RWPE2 (cell line): ENCODE data around the gene ADGRF1.

Experiments
- ATAC-seq: fragments of 200-7000 bp; cut with Tn5 transposase; 3 replicates; pipeline ENCODE4 v1.9.1; 2021; ENCODE audit warnings: low read depth
- DNase-seq: peaks from one replicate; pipeline ENCODE4 v3.0.0-alpha.2; 2020; ENCODE audit warnings: low spot score
- H3K27ac ChIP-seq: fragments of 450-650 bp; 2 replicates; pipeline ENCODE4 v1.5.1; 2017; ENCODE audit warnings: mild to moderate bottlenecking; ENCODE audit not compliant: poor library complexity, severe bottlenecking
- H3K27me3 ChIP-seq: fragments of 250-450 bp; sonication (Bioruptor Pico); 2 replicates; pipeline ENCODE4 v1.5.1; 2021; ENCODE audit warnings: mild to moderate bottlenecking, moderate library complexity; ENCODE audit not compliant: insufficient read depth, poor library complexity, severe bottlenecking
- H3K36me3 ChIP-seq: fragments of 250-450 bp; sonication (Bioruptor Pico); 2 replicates; pipeline ENCODE4 v1.5.1; 2020; ENCODE audit warnings: low read depth, mild to moderate bottlenecking, moderate library complexity
- H3K4me1 ChIP-seq: fragments of 250-450 bp; sonication (Bioruptor Pico); 2 replicates; pipeline ENCODE4 v1.5.1; 2021; ENCODE audit warnings: mild to moderate bottlenecking, moderate library complexity; ENCODE audit not compliant: insufficient read depth, poor library complexity, severe bottlenecking
- H3K4me3 ChIP-seq: fragments of 250-450 bp; sonication (Bioruptor Pico); 2 replicates; pipeline ENCODE4 v1.5.1; 2021; ENCODE audit warnings: mild to moderate bottlenecking, moderate library complexity; ENCODE audit not compliant: severe bottlenecking
- H3K9me3 ChIP-seq: fragments of 250-450 bp; sonication (Bioruptor Pico); 2 replicates; pipeline ENCODE4 v1.5.1; 2021; ENCODE audit warnings: mild to moderate bottlenecking, moderate library complexity; ENCODE audit not compliant: severe bottlenecking
- TF ChIP-seq, protein P1 (sequence below): fragments of 450-650 bp; IDR thresholded peaks from one replicate; pipeline ENCODE4 v1.5.1; 2017; ENCODE audit warnings: mild to moderate bottlenecking, moderate library complexity; ENCODE audit not compliant: poor library complexity, severe bottlenecking

ADGRF1 gene

DNA sequence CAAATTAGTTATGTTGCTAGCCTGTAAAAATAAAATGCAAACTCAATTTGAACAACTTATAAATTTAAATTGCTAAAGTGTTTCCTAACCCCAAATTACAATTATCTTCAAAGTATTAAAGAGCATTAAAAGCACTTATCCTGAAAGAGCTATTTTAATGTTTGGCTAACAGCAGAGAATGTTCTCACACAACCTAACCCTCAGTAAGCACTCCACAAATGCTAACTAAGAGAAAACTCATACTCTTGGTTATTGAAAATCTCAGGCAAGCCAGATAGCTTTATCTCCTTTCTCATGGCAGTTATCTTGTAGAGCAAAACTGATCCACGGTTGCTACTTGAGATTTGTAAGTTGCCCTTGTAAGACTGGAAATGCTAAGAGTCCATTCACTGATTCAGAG, 30.5 kb upstream of the ADGRF1 start:
- Histone ChIP-seq H3K27ac (no peak overlapping the region), H3K4me3 (no peak overlapping the region), H3K4me1 (no peaks in the 10 kb centered on the region), H3K9me3 (no peaks in the 10 kb centered on the region), H3K36me3 (no peaks in the 10 kb centered on the region), H3K27me3 (no peaks in the 10 kb centered on the region)
- no peak for ATAC-seq
- TF ChIP-seq, protein P1, sequence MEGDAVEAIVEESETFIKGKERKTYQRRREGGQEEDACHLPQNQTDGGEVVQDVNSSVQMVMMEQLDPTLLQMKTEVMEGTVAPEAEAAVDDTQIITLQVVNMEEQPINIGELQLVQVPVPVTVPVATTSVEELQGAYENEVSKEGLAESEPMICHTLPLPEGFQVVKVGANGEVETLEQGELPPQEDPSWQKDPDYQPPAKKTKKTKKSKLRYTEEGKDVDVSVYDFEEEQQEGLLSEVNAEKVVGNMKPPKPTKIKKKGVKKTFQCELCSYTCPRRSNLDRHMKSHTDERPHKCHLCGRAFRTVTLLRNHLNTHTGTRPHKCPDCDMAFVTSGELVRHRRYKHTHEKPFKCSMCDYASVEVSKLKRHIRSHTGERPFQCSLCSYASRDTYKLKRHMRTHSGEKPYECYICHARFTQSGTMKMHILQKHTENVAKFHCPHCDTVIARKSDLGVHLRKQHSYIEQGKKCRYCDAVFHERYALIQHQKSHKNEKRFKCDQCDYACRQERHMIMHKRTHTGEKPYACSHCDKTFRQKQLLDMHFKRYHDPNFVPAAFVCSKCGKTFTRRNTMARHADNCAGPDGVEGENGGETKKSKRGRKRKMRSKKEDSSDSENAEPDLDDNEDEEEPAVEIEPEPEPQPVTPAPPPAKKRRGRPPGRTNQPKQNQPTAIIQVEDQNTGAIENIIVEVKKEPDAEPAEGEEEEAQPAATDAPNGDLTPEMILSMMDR = no peak
- no peak for DNase-seq

DNA sequence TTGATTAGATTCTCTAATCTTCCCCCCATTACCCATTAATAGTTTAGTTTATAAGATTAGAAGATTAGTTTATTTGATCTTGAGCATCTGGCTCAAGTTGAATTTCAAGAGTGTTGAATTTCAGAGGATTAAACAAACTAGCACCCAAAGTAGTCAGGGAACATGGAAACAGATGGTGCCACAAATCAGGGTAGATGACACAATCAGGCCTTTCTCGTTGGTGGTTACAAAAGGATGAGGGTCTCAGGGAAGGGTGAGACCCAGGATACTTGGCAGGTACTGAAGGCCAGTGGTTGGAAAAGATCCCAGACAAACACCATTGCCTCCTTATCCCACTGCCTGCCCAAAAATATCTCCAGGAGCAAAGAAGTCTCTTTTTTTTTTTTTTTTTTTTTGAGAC, 29.5 kb upstream of the ADGRF1 start:
- TF ChIP-seq, protein P1 = no peak
- Histone ChIP-seq H3K27me3 (no peaks in the 10 kb centered on the region), H3K27ac (no peak overlapping the region), H3K36me3 (no peaks in the 10 kb centered on the region), H3K4me1 (no peaks in the 10 kb centered on the region), H3K9me3 (no peaks in the 10 kb centered on the region), H3K4me3 (no peak overlapping the region)
- no peak for ATAC-seq
- no peak for DNase-seq

DNA sequence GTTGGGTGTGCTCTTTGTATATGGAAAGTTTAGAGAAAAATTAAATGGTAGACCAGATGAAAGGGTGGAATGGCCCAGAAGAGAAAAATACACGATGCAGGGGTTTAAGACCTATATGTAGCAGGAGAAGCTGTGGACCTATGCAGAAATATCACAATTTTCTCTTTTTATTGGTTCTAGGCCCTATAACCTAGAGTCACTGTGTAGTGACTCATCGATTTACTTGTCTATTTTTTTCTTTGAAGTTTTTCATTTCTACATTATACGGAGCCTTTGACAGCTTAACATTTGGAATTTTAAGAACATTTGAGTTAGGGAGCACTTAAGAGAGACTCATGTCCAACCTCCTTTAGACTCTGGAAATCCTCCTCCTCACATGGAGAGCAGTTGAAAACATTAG, 28.3 kb upstream of the ADGRF1 start:
- Histone ChIP-seq H3K27me3 (no peaks in the 10 kb centered on the region), H3K9me3 (no peaks in the 10 kb centered on the region), H3K4me1 (no peaks in the 10 kb centered on the region), H3K27ac (no peak overlapping the region), H3K36me3 (no peaks in the 10 kb centered on the region), H3K4me3 (no peak overlapping the region)
- TF ChIP-seq, protein P1 = no peak
- DNase-seq (no peak), ATAC-seq (no peak)

DNA sequence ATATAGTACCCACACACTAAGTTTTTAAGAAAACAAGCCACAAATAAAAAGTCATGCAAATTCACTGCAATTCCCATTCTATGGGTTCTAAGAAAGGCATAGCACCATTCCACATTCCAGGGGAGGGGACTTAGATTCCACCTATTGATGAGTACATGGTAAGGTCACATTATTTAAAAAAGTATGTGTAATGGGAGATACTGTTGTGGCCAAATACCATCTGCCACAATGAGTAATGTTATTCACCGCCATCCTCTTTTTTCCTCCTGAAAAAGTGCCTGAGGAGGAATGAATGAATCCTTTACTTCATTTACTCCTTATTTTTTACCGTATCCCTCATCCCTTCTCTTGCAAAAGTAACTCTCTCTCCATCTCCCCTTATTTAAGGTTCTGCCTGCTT, 27.0 kb upstream of the ADGRF1 start:
- Histone ChIP-seq H3K36me3 (no peaks in the 10 kb centered on the region), H3K27me3 (no peaks in the 10 kb centered on the region), H3K27ac (no peak overlapping the region), H3K9me3 (no peaks in the 10 kb centered on the region), H3K4me3 (no peak overlapping the region), H3K4me1 (no peaks in the 10 kb centered on the region)
- no peak for ATAC-seq
- TF ChIP-seq, protein P1 = no peak
- no peak for DNase-seq

DNA sequence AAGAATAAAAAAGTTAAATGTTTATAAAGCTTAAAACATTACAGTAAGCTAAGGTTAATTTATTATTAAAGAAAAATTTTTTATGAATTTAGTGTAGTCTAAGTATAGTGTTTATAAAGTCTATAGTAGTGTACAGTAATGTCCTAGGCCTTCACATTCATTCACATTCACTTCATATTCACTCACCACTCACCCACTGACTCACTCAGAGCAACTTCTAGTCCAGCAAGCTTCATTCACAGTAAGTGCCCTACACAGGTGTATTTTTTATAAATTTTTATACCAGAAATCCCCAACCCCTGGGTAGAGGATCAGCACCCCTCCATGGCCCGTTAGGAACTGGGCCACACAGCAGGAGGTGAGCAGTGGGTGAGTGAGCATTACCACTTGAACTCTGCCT, 24.3 kb upstream of the ADGRF1 start:
- Histone ChIP-seq H3K36me3 (no peaks in the 10 kb centered on the region), H3K4me1 (peaks cover 3% of the 10 kb centered on the region), H3K4me3 (no peak overlapping the region), H3K27me3 (no peaks in the 10 kb centered on the region), H3K9me3 (no peaks in the 10 kb centered on the region), H3K27ac (no peak overlapping the region)
- DNase-seq (no peak), ATAC-seq (peak; percentile 64; the same call in 2 of the 3 replicates)
- TF ChIP-seq, protein P1 = no peak
